Kidney (tissue), 14 donors: ENCODE results near the gene FOCAD. TPM values are rescaled to one million over a fixed set of nuclear protein-coding genes. Genes with fewer than 3 reads are reported as not detected.

ENCODE experiments used
- DNase-seq, 5 donors: peaks; one replicate each; pipeline ENCODE4 v3.0.0-alpha.2; 2013 to 2020
- FAIRE-seq: peaks from 2 replicates; lab custom pipeline; 2012; peaks lifted over from hg19 to GRCh38; lab: Jason Lieb, UNC
- H3K27ac ChIP-seq, 2 donors: one replicate each; pipeline ENCODE4 v1.7.0; 2013; ENCODE audit warnings: low read depth in 2 of 2, low read length in 2 of 2, inconsistent platforms in 1 of 2
- H3K27me3 ChIP-seq: one replicate; pipeline ENCODE4 v1.7.1; 2013; ENCODE audit warnings: low read length, inconsistent platforms; ENCODE audit not compliant: control insufficient read depth, insufficient read depth
- H3K36me3 ChIP-seq, 3 donors: one replicate each; pipeline versions ENCODE4 v1.7.0 to v1.7.1; 2013; ENCODE audit warnings: low read length in 3 of 3, control low read depth in 1 of 3, inconsistent platforms in 1 of 3; ENCODE audit not compliant: insufficient read depth in 3 of 3, control insufficient read depth in 2 of 3
- H3K4me1 ChIP-seq, 3 donors: one replicate each; pipeline versions ENCODE4 v1.7.0 to v1.7.1; 2013; ENCODE audit warnings: low read length in 3 of 3, inconsistent platforms in 1 of 3, low read depth in 1 of 3; ENCODE audit not compliant: control insufficient read depth in 2 of 3, insufficient read depth in 2 of 3
- H3K4me3 ChIP-seq, 3 donors: one replicate each; pipeline versions ENCODE4 v1.7.0 to v1.8.1; 2013; ENCODE audit warnings: low read length in 3 of 3, control low read depth in 1 of 3, inconsistent platforms in 1 of 3
- H3K9ac ChIP-seq, 3 donors: one replicate each; pipeline versions ENCODE4 v1.7.0 to v1.7.1; 2013; ENCODE audit warnings: low read length in 3 of 3, control low read depth in 1 of 3, inconsistent platforms in 1 of 3
- H3K9me3 ChIP-seq, 3 donors: one replicate each; pipeline versions ENCODE4 v1.7.0 to v1.7.1; 2013; ENCODE audit warnings: low read length in 3 of 3, control low read depth in 1 of 3, inconsistent platforms in 1 of 3; ENCODE audit not compliant: control insufficient read depth in 2 of 3, insufficient read depth in 1 of 3
- intact Hi-C: fragments of 100-400 bp; cut with DNase I; formaldehyde crosslinking; loops from one replicate; pipeline ENCODE4 v1.11.1; 2022
- polyA plus RNA-seq: library from polyadenylated mRNA; stranded (reverse); fragments of 350-450 nt; fragmentation: Illumina TruSeq; extraction: RNeasy Lipid Tissue Mini Kit (QIAGEN cat#74804); gene quantifications from one replicate; pipeline ENCODE4 v1.2.3, GENCODE V29; 2014; ENCODE audit warnings: low read depth, low replicate concordance; ENCODE audit not compliant: insufficient read depth
- total RNA-seq: library from RNA; stranded (reverse); fragmentation: NEBNext Ultra II Directional; extraction: Animal tissue kit (Norgen Biotek cat#: 25700); gene quantifications from one replicate; pipeline ENCODE4 v1.2.1, GENCODE V29; 2021
- TF ChIP-seq, protein P1 (sequence below): IDR thresholded peaks from 3 replicates; pipeline ENCODE4 v1.5.1; 2012; ENCODE audit warnings: mild to moderate bottlenecking, moderate library complexity, borderline replicate concordance; ENCODE audit not compliant: insufficient read depth; ENCODE audit errors: extremely low read depth
- donor health status: control.
- donor health status: control.
- donor health status: control.
- donor health status: control.
- donor health status: control.
- donor health status: DM: yes; HTN: yes; CAD: no.
- donor health status: Normal renal cell carcinoma (clear cell type).

Gene FOCAD
- total and polyA plus RNA-seq, 2 donors from 2014 or later = 12.2 to 35.7 TPM

DNA sequence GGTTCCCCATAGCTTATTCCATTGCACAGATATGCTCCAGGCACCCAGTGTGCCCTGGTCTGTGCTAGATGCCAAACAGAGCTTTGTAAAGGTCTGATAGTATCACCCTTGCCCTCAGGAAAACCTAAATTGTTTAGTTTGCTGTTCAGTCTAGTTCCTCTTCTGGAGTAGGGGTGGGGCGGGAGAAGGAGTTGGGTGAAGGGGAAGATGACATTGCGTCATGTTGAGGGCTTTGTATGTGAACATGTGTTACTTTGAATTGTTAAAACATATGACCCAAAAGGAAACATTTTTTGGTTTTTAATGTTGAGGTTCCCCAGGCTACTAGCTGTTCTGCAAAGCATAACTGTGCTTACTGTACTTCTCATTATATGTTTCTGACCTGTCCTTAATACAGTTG is 306.8 kb downstream of the FOCAD start:
- no peak for DNase-seq

DNA sequence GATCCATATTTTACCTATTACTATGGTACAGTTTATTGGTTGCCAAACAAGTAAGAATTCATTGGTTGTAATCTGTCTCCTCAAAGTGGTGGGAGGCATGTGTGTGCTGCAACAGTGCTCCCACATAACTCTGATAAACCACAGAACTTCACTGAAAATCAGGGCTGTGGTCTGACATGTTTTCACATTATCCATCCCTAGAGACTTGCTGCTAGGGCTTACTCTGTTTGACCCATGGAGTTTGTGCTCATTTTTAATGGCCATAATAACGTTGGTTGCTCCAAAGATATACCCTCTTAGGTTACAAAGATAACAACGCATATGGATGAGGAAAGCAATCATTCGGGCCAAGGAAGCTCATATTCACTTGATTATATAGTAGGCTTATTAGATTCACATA is 310.4 kb downstream of the FOCAD start:
- no peak overlapping the region for H3K9ac ChIP-seq
- H3K4me1 ChIP-seq = no peaks in the 10 kb centered on the region
- intact Hi-C loops = no loop called here
- H3K4me3 ChIP-seq = no peak overlapping the region
- no peaks in the 10 kb centered on the region for H3K27me3 ChIP-seq
- TF ChIP-seq, protein P1, sequence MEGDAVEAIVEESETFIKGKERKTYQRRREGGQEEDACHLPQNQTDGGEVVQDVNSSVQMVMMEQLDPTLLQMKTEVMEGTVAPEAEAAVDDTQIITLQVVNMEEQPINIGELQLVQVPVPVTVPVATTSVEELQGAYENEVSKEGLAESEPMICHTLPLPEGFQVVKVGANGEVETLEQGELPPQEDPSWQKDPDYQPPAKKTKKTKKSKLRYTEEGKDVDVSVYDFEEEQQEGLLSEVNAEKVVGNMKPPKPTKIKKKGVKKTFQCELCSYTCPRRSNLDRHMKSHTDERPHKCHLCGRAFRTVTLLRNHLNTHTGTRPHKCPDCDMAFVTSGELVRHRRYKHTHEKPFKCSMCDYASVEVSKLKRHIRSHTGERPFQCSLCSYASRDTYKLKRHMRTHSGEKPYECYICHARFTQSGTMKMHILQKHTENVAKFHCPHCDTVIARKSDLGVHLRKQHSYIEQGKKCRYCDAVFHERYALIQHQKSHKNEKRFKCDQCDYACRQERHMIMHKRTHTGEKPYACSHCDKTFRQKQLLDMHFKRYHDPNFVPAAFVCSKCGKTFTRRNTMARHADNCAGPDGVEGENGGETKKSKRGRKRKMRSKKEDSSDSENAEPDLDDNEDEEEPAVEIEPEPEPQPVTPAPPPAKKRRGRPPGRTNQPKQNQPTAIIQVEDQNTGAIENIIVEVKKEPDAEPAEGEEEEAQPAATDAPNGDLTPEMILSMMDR = no peak
- H3K27ac ChIP-seq = no peak overlapping the region
- H3K9me3 ChIP-seq = no peaks in the 10 kb centered on the region
- DNase-seq (no peak), FAIRE-seq (no peak)
- peaks cover 0 to 10% (median 0%) of the 10 kb centered on the region in 3 donors for H3K36me3 ChIP-seq

More for the DNA sequence above, 306.8 kb downstream of the FOCAD start:
- TF ChIP-seq, protein P1 = no peak
- Histone ChIP-seq H3K9ac (no peak overlapping the region), H3K27me3 (no peaks in the 10 kb centered on the region), H3K36me3 (peaks cover 0 to 10% (median 0%) of the 10 kb centered on the region in 3 donors), H3K9me3 (no peaks in the 10 kb centered on the region), H3K27ac (no peak overlapping the region), H3K4me1 (no peaks in the 10 kb centered on the region), H3K4me3 (no peak overlapping the region)
- no peak for FAIRE-seq
- intact Hi-C loops = no loop called here

DNA sequence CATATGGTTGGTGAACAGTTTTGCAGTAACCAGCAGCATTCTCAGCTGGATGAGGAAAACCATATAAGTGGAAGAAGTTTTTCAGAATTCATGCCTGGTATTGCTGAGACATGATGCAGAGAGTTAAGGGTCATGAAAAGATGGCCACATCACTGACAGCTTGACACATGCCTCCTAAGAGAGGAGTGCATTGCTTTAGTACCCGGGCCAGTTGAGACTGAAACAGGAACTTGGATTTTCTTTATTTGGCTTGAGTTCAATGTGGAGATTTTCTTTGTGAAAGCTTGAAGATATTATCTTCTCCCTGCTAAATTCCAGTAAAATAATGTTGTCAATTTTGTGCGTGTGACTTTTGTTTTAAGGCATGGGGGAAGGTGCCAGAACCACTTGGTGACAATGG is 311.6 kb downstream of the FOCAD start:
- FAIRE-seq (no peak), DNase-seq (no peak)
- TF ChIP-seq, protein P1 = no peak
- Histone ChIP-seq H3K4me3 (no peak overlapping the region), H3K9me3 (no peaks in the 10 kb centered on the region), H3K27me3 (no peaks in the 10 kb centered on the region), H3K27ac (no peak overlapping the region), H3K9ac (no peak overlapping the region), H3K4me1 (no peaks in the 10 kb centered on the region), H3K36me3 (peaks cover 0 to 2% (median 0%) of the 10 kb centered on the region in 3 donors)
- intact Hi-C loops = no loop called here

DNA sequence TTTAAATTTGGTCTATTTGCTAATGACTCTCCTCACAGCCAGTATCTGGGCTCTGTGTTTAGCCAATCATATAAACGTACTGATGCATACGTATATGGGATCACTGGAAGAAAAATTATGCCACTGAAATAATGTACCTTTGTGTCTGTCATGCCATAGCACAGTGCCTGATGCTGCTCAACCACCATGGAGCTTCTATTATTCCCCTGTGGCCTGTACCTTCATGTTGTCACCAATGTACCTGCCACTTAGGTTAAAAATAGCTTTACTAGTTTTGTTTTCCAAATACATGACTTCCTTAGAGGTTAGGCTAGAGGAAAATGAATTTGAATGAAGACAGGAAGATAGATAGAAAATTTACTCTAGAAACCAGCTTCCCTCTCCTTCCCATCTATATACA is 312.8 kb downstream of the FOCAD start:
- no peak overlapping the region for H3K27ac ChIP-seq
- TF ChIP-seq, protein P1 = no peak
- H3K9ac ChIP-seq = no peak overlapping the region
- H3K27me3 ChIP-seq = no peaks in the 10 kb centered on the region
- intact Hi-C loops = no loop called here
- no peaks in the 10 kb centered on the region for H3K9me3 ChIP-seq
- H3K36me3 ChIP-seq = no peaks in the 10 kb centered on the region
- DNase-seq (no peak), FAIRE-seq (no peak)
- H3K4me1 ChIP-seq = no peaks in the 10 kb centered on the region
- H3K4me3 ChIP-seq = no peak overlapping the region
